Measurements from ENCODE around the gene RAB3GAP1. TPM values are rescaled to one million over a fixed set of nuclear protein-coding genes. Genes with fewer than 3 reads are reported as not detected.

The RAB3GAP1 gene
- total and polyA plus RNA-seq, 3 experiments from 2014 or later, result 12.8 to 23.6 (median 22.8) TPM

- H3K36me3 ChIP-seq (ENCODE audit: insufficient read depth, low read length), result no peaks in the 10 kb centered on the region
- no peak for DNase-seq
- Mint-ChIP-seq H3K9me3 (peaks cover 0 to 1% (median 0%) of the 10 kb centered on the region in 5 donors), H3K4me3 (peak within 1 kb of the TSS in 1 of 7 donors; percentile 8), H3K27me3 (peaks cover 11 to 15% of the 10 kb centered on the region in 2 donors), H3K27ac (peak within 1 kb of the TSS in 2 of 8 donors; percentile 19 to 36), H3K4me1 (peaks cover 6 to 9% (median 7%) of the 10 kb centered on the region in 3 donors), H3K36me3 (peaks cover 0 to 3% (median 0%) of the 10 kb centered on the region in 3 donors)
- no peaks in the 10 kb centered on the region for H3K27me3 ChIP-seq (ENCODE audit: insufficient read depth, low read length, poor library complexity, severe bottlenecking)
- ChIA-PET POLR2A (no interaction called here), CTCF (no interaction called here)
- no peaks in the 10 kb centered on the region for H3K9me3 ChIP-seq (ENCODE audit: low read length)
- no peak within 1 kb of the TSS for H3K4me3 ChIP-seq (ENCODE audit: low read length)
- H3K27ac ChIP-seq (ENCODE audit: low read depth, low read length), result no peak within 1 kb of the TSS
- peaks cover 3% of the 10 kb centered on the region for H3K4me1 ChIP-seq (ENCODE audit: insufficient read depth, low read length)
These were observed 4.8 kb upstream of the RAB3GAP1 start, which contains the start of gene MAP3K19 for GRCh38 chr2:135047300-135047699. Gene MAP3K19 (minus strand): TSS chr2:135047447. CDS start chr2:135024647, 22,800 bp downstream.

GRCh38 chr2:135048122-135048521 lies 4.0 kb upstream of the RAB3GAP1 start:
- Histone ChIP-seq H3K4me1 (ENCODE audit: insufficient read depth, low read length) (peaks cover 6% of the 10 kb centered on the region), H3K27me3 (ENCODE audit: insufficient read depth, low read length, poor library complexity, severe bottlenecking) (no peaks in the 10 kb centered on the region), H3K9me3 (ENCODE audit: low read length) (no peaks in the 10 kb centered on the region), H3K4me3 (ENCODE audit: low read length) (no peak overlapping the region), H3K36me3 (ENCODE audit: insufficient read depth, low read length) (no peaks in the 10 kb centered on the region), H3K27ac (ENCODE audit: low read depth, low read length) (no peak overlapping the region)
- Mint-ChIP-seq H3K27ac (no peak overlapping the region), H3K4me3 (no peak overlapping the region), H3K9me3 (peaks cover 0 to 3% (median 0%) of the 10 kb centered on the region in 5 donors), H3K36me3 (peaks cover 0 to 7% (median 0%) of the 10 kb centered on the region in 3 donors), H3K4me1 (peaks cover 11 to 12% (median 12%) of the 10 kb centered on the region in 3 donors), H3K27me3 (peaks cover 12 to 14% of the 10 kb centered on the region in 2 donors)
- CTCF ChIA-PET, result no interaction called here
- DNase-seq, result no peak
- POLR2A ChIA-PET, result interaction anchor here (0.6 kb wide), 1 partner anchor 483 kb away, joined by 3 read pairs; the partner anchor contains the start of gene R3HDM1

- Mint-ChIP-seq H3K36me3 (peaks cover 0 to 7% (median 3%) of the 10 kb centered on the region in 3 donors), H3K4me1 (peaks cover 30 to 32% (median 31%) of the 10 kb centered on the region in 3 donors), H3K27me3 (peaks cover 5 to 9% of the 10 kb centered on the region in 2 donors), H3K4me3 (peak overlapping the region in 2 of 7 donors; percentile 33 to 74), H3K9me3 (peaks cover 0 to 3% (median 0%) of the 10 kb centered on the region in 5 donors), H3K27ac (peak overlapping the region in 2 of 8 donors; percentile 29 to 98)
- peaks cover 25% of the 10 kb centered on the region for H3K4me1 ChIP-seq (ENCODE audit: insufficient read depth, low read length)
- H3K36me3 ChIP-seq (ENCODE audit: insufficient read depth, low read length), result no peaks in the 10 kb centered on the region
- no peak overlapping the region for H3K27ac ChIP-seq (ENCODE audit: low read depth, low read length)
- H3K27me3 ChIP-seq (ENCODE audit: insufficient read depth, low read length, poor library complexity, severe bottlenecking), result no peaks in the 10 kb centered on the region
- no peak for DNase-seq
- no peak overlapping the region for H3K4me3 ChIP-seq (ENCODE audit: low read length)
- POLR2A ChIA-PET, result no interaction called here
- CTCF ChIA-PET, result no interaction called here
- H3K9me3 ChIP-seq (ENCODE audit: low read length), result no peaks in the 10 kb centered on the region
These were observed 2.0 kb upstream of the RAB3GAP1 start for GRCh38 chr2:135050132-135050531.

- H3K27ac Mint-ChIP-seq, result peak overlapping the region in 5 of 8 donors; percentile 35 to 98 (median 74)
- no peak for DNase-seq
- H3K9me3 Mint-ChIP-seq, result peaks cover 0 to 3% (median 0%) of the 10 kb centered on the region in 5 donors
- Histone ChIP-seq H3K36me3 (ENCODE audit: insufficient read depth, low read length) (no peaks in the 10 kb centered on the region), H3K27me3 (ENCODE audit: insufficient read depth, low read length, poor library complexity, severe bottlenecking) (no peaks in the 10 kb centered on the region), H3K27ac (ENCODE audit: low read depth, low read length) (no peak overlapping the region), H3K4me3 (ENCODE audit: low read length) (no peak overlapping the region), H3K4me1 (ENCODE audit: insufficient read depth, low read length) (peaks cover 28% of the 10 kb centered on the region), H3K9me3 (ENCODE audit: low read length) (no peaks in the 10 kb centered on the region)
- CTCF ChIA-PET, result no interaction called here
- peaks cover 4 to 9% of the 10 kb centered on the region in 2 donors for H3K27me3 Mint-ChIP-seq
- peaks cover 0 to 7% (median 3%) of the 10 kb centered on the region in 3 donors for H3K36me3 Mint-ChIP-seq
- H3K4me3 Mint-ChIP-seq, result peak overlapping the region in 6 of 7 donors; percentile 24 to 82 (median 44)
- POLR2A ChIA-PET, result no interaction called here
- peaks cover 32 to 35% (median 34%) of the 10 kb centered on the region in 3 donors for H3K4me1 Mint-ChIP-seq
These were observed 1.4 kb upstream of the RAB3GAP1 start for GRCh38 chr2:135050684-135051083.

- ChIA-PET CTCF (no interaction called here), POLR2A (interaction anchor here (1.0 kb wide), 1 partner anchor 478 kb away, joined by 3 read pairs; the partner anchor contains the start of gene ZRANB3)
- H3K4me1 ChIP-seq (ENCODE audit: insufficient read depth, low read length), result peaks cover 28% of the 10 kb centered on the region
- no peaks in the 10 kb centered on the region for H3K27me3 ChIP-seq (ENCODE audit: insufficient read depth, low read length, poor library complexity, severe bottlenecking)
- H3K9me3 Mint-ChIP-seq, result peaks cover 0 to 3% (median 0%) of the 10 kb centered on the region in 5 donors
- peak in 2 of 5 donors; percentile 21 to 54 for DNase-seq
- H3K27ac Mint-ChIP-seq, result peak overlapping the region; percentile 98 to 100 (median 100)
- peaks cover 0 to 14% (median 3%) of the 10 kb centered on the region in 3 donors for H3K36me3 Mint-ChIP-seq
- peak overlapping the region; percentile 85 to 99 (median 98) for H3K4me3 Mint-ChIP-seq
- no peaks in the 10 kb centered on the region for H3K36me3 ChIP-seq (ENCODE audit: insufficient read depth, low read length)
- peak overlapping the region; percentile 99 for H3K27ac ChIP-seq (ENCODE audit: low read depth, low read length)
- peak overlapping the region; percentile 98 for H3K4me3 ChIP-seq (ENCODE audit: low read length)
- H3K9me3 ChIP-seq (ENCODE audit: low read length), result no peaks in the 10 kb centered on the region
- peaks cover 39 to 53% (median 47%) of the 10 kb centered on the region in 3 donors for H3K4me1 Mint-ChIP-seq
- peaks cover 4% of the 10 kb centered on the region in 2 donors for H3K27me3 Mint-ChIP-seq
These were observed 944 bp downstream of the RAB3GAP1 start for GRCh38 chr2:135052997-135053474.

- Histone ChIP-seq H3K4me3 (ENCODE audit: low read length) (no peak overlapping the region), H3K27me3 (ENCODE audit: insufficient read depth, low read length, poor library complexity, severe bottlenecking) (no peaks in the 10 kb centered on the region), H3K4me1 (ENCODE audit: insufficient read depth, low read length) (peaks cover 28% of the 10 kb centered on the region), H3K27ac (ENCODE audit: low read depth, low read length) (no peak overlapping the region), H3K9me3 (ENCODE audit: low read length) (no peaks in the 10 kb centered on the region), H3K36me3 (ENCODE audit: insufficient read depth, low read length) (no peaks in the 10 kb centered on the region)
- POLR2A ChIA-PET, result no interaction called here
- peaks cover 0 to 4% of the 10 kb centered on the region in 2 donors for H3K27me3 Mint-ChIP-seq
- CTCF ChIA-PET, result no interaction called here
- peaks cover 0 to 24% (median 7%) of the 10 kb centered on the region in 3 donors for H3K36me3 Mint-ChIP-seq
- DNase-seq, result no peak
- peak overlapping the region in 3 of 8 donors; percentile 38 to 58 (median 52) for H3K27ac Mint-ChIP-seq
- no peak overlapping the region for H3K4me3 Mint-ChIP-seq
- peaks cover 0 to 3% (median 0%) of the 10 kb centered on the region in 5 donors for H3K9me3 Mint-ChIP-seq
- peaks cover 42 to 68% (median 52%) of the 10 kb centered on the region in 3 donors for H3K4me1 Mint-ChIP-seq
These were observed 3.2 kb downstream of the RAB3GAP1 start for GRCh38 chr2:135055182-135055786.

GRCh38 chr2:135056790-135057189 lies 4.7 kb downstream of the RAB3GAP1 start:
- DNase-seq, result no peak
- Histone ChIP-seq H3K9me3 (ENCODE audit: low read length) (no peaks in the 10 kb centered on the region), H3K27me3 (ENCODE audit: insufficient read depth, low read length, poor library complexity, severe bottlenecking) (no peaks in the 10 kb centered on the region), H3K27ac (ENCODE audit: low read depth, low read length) (no peak overlapping the region), H3K36me3 (ENCODE audit: insufficient read depth, low read length) (peaks cover 4% of the 10 kb centered on the region), H3K4me3 (ENCODE audit: low read length) (no peak overlapping the region), H3K4me1 (ENCODE audit: insufficient read depth, low read length) (peaks cover 25% of the 10 kb centered on the region)
- Mint-ChIP-seq H3K36me3 (peaks cover 0 to 35% (median 10%) of the 10 kb centered on the region in 3 donors), H3K9me3 (peaks cover 0 to 3% (median 0%) of the 10 kb centered on the region in 5 donors), H3K4me3 (no peak overlapping the region), H3K27me3 (peaks cover 0 to 4% of the 10 kb centered on the region in 2 donors), H3K4me1 (peaks cover 40 to 62% (median 52%) of the 10 kb centered on the region in 3 donors), H3K27ac (no peak overlapping the region)
- ChIA-PET POLR2A (no interaction called here), CTCF (interaction anchor here (0.6 kb wide), 1 partner anchor 131 kb away, joined by 3 read pairs; no protein-coding TSS in a partner anchor)

GRCh38 chr2:135059577-135059976 lies 7.5 kb downstream of the RAB3GAP1 start:
- H3K4me3 Mint-ChIP-seq, result no peak overlapping the region
- Histone ChIP-seq H3K4me1 (ENCODE audit: insufficient read depth, low read length) (peaks cover 8% of the 10 kb centered on the region), H3K9me3 (ENCODE audit: low read length) (no peaks in the 10 kb centered on the region), H3K27me3 (ENCODE audit: insufficient read depth, low read length, poor library complexity, severe bottlenecking) (no peaks in the 10 kb centered on the region), H3K36me3 (ENCODE audit: insufficient read depth, low read length) (peaks cover 4% of the 10 kb centered on the region), H3K27ac (ENCODE audit: low read depth, low read length) (no peak overlapping the region), H3K4me3 (ENCODE audit: low read length) (no peak overlapping the region)
- H3K9me3 Mint-ChIP-seq, result no peaks in the 10 kb centered on the region
- H3K36me3 Mint-ChIP-seq, result peaks cover 12 to 52% (median 15%) of the 10 kb centered on the region in 3 donors
- H3K4me1 Mint-ChIP-seq, result peaks cover 25 to 60% (median 51%) of the 10 kb centered on the region in 3 donors
- no peak for DNase-seq
- H3K27me3 Mint-ChIP-seq, result no peaks in the 10 kb centered on the region
- POLR2A ChIA-PET, result no interaction called here
- CTCF ChIA-PET, result no interaction called here
- H3K27ac Mint-ChIP-seq, result peak overlapping the region in 1 of 8 donors; percentile 78
